GM19463 (cell line): ENCODE data around the gene YTHDC1.
"Not testable (repeated sequence)": the region's sequence is repeated elsewhere in the genome, so short reads cannot be mapped to it uniquely, and the experiment has no call there.

Experiments
- ATAC-seq: cut with Tn5 transposase; IDR thresholded peaks from one replicate; pipeline ENCODE4 v1.9.1; 2021; ENCODE audit warnings: mild to moderate bottlenecking, moderate library complexity; ENCODE audit not compliant: unreplicated experiment

Gene YTHDC1

GRCh38 chr4:68349649-68350360, at the start of gene YTHDC1:
YTHDC1 (minus strand) TSS chr4:68350090; CDS start chr4:68349753, 337 bp downstream.
- peak; percentile 97 for ATAC-seq

GRCh38 chr4:68399306-68399705, 49.4 kb upstream of the YTHDC1 start:
- ATAC-seq = no peak

GRCh38 chr4:68396756-68397155, 46.9 kb upstream of the YTHDC1 start:
- no peak for ATAC-seq

- no peak for ATAC-seq
Observed at GRCh38 chr4:68391436-68391835, 41.5 kb upstream of the YTHDC1 start.

GRCh38 chr4:68390205-68390935, 40.5 kb upstream of the YTHDC1 start:
- no peak for ATAC-seq

- ATAC-seq = not testable (repeated sequence)
Observed at GRCh38 chr4:68389386-68389913, 39.6 kb upstream of the YTHDC1 start.

GRCh38 chr4:68388347-68388865, 38.5 kb upstream of the YTHDC1 start:
- ATAC-seq = no peak

- no peak for ATAC-seq
Observed at GRCh38 chr4:68385267-68385666, 35.4 kb upstream of the YTHDC1 start.

GRCh38 chr4:68383115-68383514, 33.2 kb upstream of the YTHDC1 start:
- peak; percentile 50 for ATAC-seq

- no peak for ATAC-seq
Observed at GRCh38 chr4:68378226-68378625, 28.3 kb upstream of the YTHDC1 start.

GRCh38 chr4:68375667-68376559, 26.0 kb upstream of the YTHDC1 start:
- peak; percentile 79 for ATAC-seq

- peak; percentile 91 for ATAC-seq
Observed at GRCh38 chr4:68373513-68373912, 23.6 kb upstream of the YTHDC1 start.

- ATAC-seq = no peak
Observed at GRCh38 chr4:68372588-68372987, 22.7 kb upstream of the YTHDC1 start.

GRCh38 chr4:68369142-68369805, 19.4 kb upstream of the YTHDC1 start:
- no peak for ATAC-seq

GRCh38 chr4:68368691-68369131, 18.8 kb upstream of the YTHDC1 start:
- ATAC-seq = no peak

GRCh38 chr4:68367835-68368234, 17.9 kb upstream of the YTHDC1 start:
- ATAC-seq = no peak

- no peak for ATAC-seq
Observed at GRCh38 chr4:68366600-68366999, 16.7 kb upstream of the YTHDC1 start.

GRCh38 chr4:68365068-68365467, 15.2 kb upstream of the YTHDC1 start:
- ATAC-seq = no peak

GRCh38 chr4:68361146-68361589, 11.3 kb upstream of the YTHDC1 start:
- ATAC-seq = no peak
